Parathyroid adenoma (tissue), 2 donors: ENCODE results near the gene MIA3.

Experiments
- H2AFZ ChIP-seq: fragments of 300-600 bp; sonication (generic); one replicate; pipeline ENCODE4 v1.7.0; 2017; ENCODE audit warnings: antibody characterized with exemption, mild to moderate bottlenecking
- H3K27ac ChIP-seq: fragments of 300-600 bp; sonication (generic); one replicate; pipeline ENCODE4 v1.7.0; 2017
- H3K27me3 ChIP-seq: fragments of 300-600 bp; sonication (generic); one replicate; pipeline ENCODE4 v1.7.0; 2017; ENCODE audit warnings: low read length; ENCODE audit not compliant: control insufficient read depth, insufficient read depth
- H3K36me3 ChIP-seq: fragments of 300-600 bp; sonication (generic); one replicate; pipeline ENCODE4 v1.7.0; 2017; ENCODE audit warnings: low read length; ENCODE audit not compliant: control insufficient read depth, insufficient read depth
- H3K4me1 ChIP-seq: fragments of 300-600 bp; sonication (generic); one replicate; pipeline ENCODE4 v1.7.0; 2017; ENCODE audit warnings: control low read depth
- H3K4me2 ChIP-seq: fragments of 300-600 bp; sonication (generic); one replicate; pipeline ENCODE4 v1.7.0; 2017; ENCODE audit warnings: low read length
- H3K4me3 ChIP-seq: fragments of 300-600 bp; sonication (generic); one replicate; pipeline ENCODE4 v1.7.0; 2017; ENCODE audit warnings: low read depth, low read length
- H3K79me2 ChIP-seq: fragments of 300-600 bp; sonication (generic); one replicate; pipeline ENCODE4 v1.7.0; 2017; ENCODE audit warnings: control low read depth
- H3K9ac ChIP-seq: fragments of 300-600 bp; sonication (generic); one replicate; pipeline ENCODE4 v1.7.0; 2017; ENCODE audit warnings: mild to moderate bottlenecking
- H3K9me3 ChIP-seq: fragments of 300-600 bp; sonication (generic); one replicate; pipeline ENCODE4 v1.7.0; 2017; ENCODE audit warnings: low read length; ENCODE audit not compliant: control insufficient read depth
- TF ChIP-seq, protein P1 (sequence below): fragments of 300-600 bp; sonication (generic); IDR thresholded peaks from one replicate; pipeline ENCODE4 v1.7.0; 2017; ENCODE audit warnings: antibody characterized with exemption, mild to moderate bottlenecking
- donor health status: primary hyperparathyroidism.

Gene MIA3

DNA sequence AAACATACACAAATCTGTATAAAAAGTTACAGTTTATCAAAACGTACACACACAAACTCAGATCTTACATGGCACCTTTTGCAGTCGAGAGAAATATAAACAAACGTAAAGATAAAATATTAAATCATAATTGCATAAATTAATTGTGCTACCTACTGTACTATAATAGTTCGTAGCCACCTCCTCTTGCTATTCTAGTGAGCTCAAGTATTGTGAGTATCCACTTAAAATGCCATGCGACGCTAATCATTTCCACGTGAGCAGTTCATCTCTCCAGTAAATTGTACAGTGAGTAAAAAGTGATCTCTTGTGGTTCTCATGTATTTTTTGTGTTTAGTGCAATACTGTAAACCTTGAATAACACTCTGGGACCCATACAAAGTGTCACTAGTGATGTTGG lies 6.3 kb downstream of the MIA3 start:
- Histone ChIP-seq H3K9me3 (no peaks in the 10 kb centered on the region), H3K4me1 (no peaks in the 10 kb centered on the region), H2AFZ (no peak overlapping the region), H3K4me3 (no peak overlapping the region), H3K36me3 (no peaks in the 10 kb centered on the region), H3K79me2 (no peaks in the 10 kb centered on the region), H3K27me3 (no peaks in the 10 kb centered on the region), H3K9ac (no peak overlapping the region), H3K27ac (no peak overlapping the region), H3K4me2 (no peak overlapping the region)
- TF ChIP-seq, protein P1, sequence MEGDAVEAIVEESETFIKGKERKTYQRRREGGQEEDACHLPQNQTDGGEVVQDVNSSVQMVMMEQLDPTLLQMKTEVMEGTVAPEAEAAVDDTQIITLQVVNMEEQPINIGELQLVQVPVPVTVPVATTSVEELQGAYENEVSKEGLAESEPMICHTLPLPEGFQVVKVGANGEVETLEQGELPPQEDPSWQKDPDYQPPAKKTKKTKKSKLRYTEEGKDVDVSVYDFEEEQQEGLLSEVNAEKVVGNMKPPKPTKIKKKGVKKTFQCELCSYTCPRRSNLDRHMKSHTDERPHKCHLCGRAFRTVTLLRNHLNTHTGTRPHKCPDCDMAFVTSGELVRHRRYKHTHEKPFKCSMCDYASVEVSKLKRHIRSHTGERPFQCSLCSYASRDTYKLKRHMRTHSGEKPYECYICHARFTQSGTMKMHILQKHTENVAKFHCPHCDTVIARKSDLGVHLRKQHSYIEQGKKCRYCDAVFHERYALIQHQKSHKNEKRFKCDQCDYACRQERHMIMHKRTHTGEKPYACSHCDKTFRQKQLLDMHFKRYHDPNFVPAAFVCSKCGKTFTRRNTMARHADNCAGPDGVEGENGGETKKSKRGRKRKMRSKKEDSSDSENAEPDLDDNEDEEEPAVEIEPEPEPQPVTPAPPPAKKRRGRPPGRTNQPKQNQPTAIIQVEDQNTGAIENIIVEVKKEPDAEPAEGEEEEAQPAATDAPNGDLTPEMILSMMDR: no peak

DNA sequence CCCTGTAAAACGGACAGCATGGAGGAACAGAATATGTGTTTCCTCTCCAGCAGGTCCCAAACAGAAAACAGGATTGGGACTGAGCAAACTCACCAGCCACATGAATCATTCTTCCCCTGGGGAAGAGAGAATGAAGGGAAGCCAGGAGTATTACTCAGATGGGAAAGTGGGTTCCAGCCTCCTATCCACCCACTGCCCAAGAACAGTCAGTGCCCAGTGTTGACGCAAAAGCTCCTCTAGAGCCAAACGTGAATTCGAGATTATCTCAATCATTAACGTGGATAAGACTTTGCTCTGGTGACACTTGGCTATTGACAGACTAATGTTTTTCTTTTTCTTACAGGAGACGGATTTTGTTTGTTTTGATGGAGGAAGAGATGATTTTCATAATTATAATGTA lies 9.3 kb downstream of the MIA3 start:
- H3K4me2 ChIP-seq: no peak overlapping the region
- H3K27ac ChIP-seq: no peak overlapping the region
- H3K79me2 ChIP-seq: no peaks in the 10 kb centered on the region
- no peak overlapping the region for H3K9ac ChIP-seq
- H2AFZ ChIP-seq: no peak overlapping the region
- H3K4me1 ChIP-seq: no peaks in the 10 kb centered on the region
- no peaks in the 10 kb centered on the region for H3K36me3 ChIP-seq
- H3K27me3 ChIP-seq: no peaks in the 10 kb centered on the region
- TF ChIP-seq, protein P1: no peak
- no peaks in the 10 kb centered on the region for H3K9me3 ChIP-seq
- H3K4me3 ChIP-seq: no peak overlapping the region

- Histone ChIP-seq H3K27ac (no peak overlapping the region), H3K4me2 (no peak overlapping the region), H3K4me3 (no peak overlapping the region), H3K79me2 (no peaks in the 10 kb centered on the region), H3K36me3 (no peaks in the 10 kb centered on the region), H3K9ac (no peak overlapping the region), H3K4me1 (no peaks in the 10 kb centered on the region), H3K27me3 (no peaks in the 10 kb centered on the region), H3K9me3 (no peaks in the 10 kb centered on the region), H2AFZ (no peak overlapping the region)
- TF ChIP-seq, protein P1: no peak
Observed at GRCh38 chr1:222629921-222630535, 12.1 kb downstream of the MIA3 start.

- H2AFZ ChIP-seq: no peak overlapping the region
- TF ChIP-seq, protein P1: no peak
- H3K79me2 ChIP-seq: no peaks in the 10 kb centered on the region
- no peaks in the 10 kb centered on the region for H3K36me3 ChIP-seq
- no peak overlapping the region for H3K4me3 ChIP-seq
- H3K4me2 ChIP-seq: no peak overlapping the region
- no peaks in the 10 kb centered on the region for H3K4me1 ChIP-seq
- H3K27me3 ChIP-seq: no peaks in the 10 kb centered on the region
- H3K9me3 ChIP-seq: no peaks in the 10 kb centered on the region
- H3K27ac ChIP-seq: no peak overlapping the region
- H3K9ac ChIP-seq: no peak overlapping the region
Observed at GRCh38 chr1:222631611-222632208, 13.8 kb downstream of the MIA3 start.

DNA sequence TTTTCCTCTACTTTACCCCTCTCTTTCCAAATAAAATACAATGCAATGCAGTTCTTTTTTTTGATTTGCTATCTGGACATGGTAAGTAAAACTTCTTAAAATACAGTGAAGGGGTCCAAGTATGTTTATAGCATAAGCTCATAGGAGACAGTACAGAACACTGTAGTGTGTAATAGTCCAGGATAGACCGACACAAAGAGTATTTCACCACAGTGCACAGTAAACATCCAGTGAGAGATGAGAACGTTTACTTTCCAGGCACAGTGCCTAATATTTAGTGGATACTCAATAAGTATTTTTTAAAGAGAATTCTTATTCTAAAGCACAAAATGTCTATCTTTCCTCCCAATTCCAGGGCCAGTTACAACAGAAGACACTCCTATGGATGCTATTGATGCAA lies 14.9 kb downstream of the MIA3 start:
- TF ChIP-seq, protein P1: no peak
- Histone ChIP-seq H3K9me3 (no peaks in the 10 kb centered on the region), H3K4me3 (no peak overlapping the region), H3K4me2 (no peak overlapping the region), H3K9ac (no peak overlapping the region), H3K36me3 (no peaks in the 10 kb centered on the region), H2AFZ (no peak overlapping the region), H3K4me1 (no peaks in the 10 kb centered on the region), H3K27me3 (no peaks in the 10 kb centered on the region), H3K79me2 (no peaks in the 10 kb centered on the region), H3K27ac (no peak overlapping the region)
